Epidermal melanocyte (primary cell): ENCODE results near the gene ADRB2.
A peak's percentile ranks its signal among the peaks of the same experiment; 100 is the strongest.
"Not testable (repeated sequence)": the region's sequence is repeated elsewhere in the genome, so short reads cannot be mapped to it uniquely, and the experiment has no call there.

Experiments used
- DNase-seq: peaks from one replicate; pipeline ENCODE4 v3.0.0; 2011; ENCODE audit warnings: low spot score; ENCODE audit not compliant: insufficient read length

ADRB2 gene

GRCh38 chr5:148826053-148826738, at the start of gene ADRB2:
ADRB2 (plus strand) TSS chr5:148826611; CDS start chr5:148826832, 221 bp downstream.
- peak; percentile 60 for DNase-seq

- peak; percentile 35 for DNase-seq
These were observed 49.6 kb upstream of the ADRB2 start for GRCh38 chr5:148776780-148777179.

DNA sequence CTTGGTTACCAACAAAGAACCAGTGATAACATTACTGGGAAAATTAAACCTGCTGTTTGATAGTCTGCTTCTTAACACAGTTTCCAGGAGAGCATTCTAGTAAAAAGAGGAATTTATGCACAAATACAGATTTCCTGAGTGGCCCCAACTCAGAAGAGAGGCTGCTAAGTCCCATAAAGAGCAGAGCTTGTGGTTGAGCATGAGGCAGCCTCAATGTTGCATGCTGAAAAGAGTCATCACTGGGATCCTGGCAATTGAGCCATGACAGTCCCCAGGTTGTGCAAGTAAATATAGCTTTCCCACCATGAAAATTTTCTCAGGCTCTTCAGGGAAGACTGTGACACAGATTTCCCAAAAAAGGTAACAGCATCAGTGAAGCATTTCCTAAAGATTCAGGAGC, 47.5 kb upstream of the ADRB2 start:
- no peak for DNase-seq

- no peak for DNase-seq
These were observed 45.7 kb upstream of the ADRB2 start for GRCh38 chr5:148780711-148781110.

DNA sequence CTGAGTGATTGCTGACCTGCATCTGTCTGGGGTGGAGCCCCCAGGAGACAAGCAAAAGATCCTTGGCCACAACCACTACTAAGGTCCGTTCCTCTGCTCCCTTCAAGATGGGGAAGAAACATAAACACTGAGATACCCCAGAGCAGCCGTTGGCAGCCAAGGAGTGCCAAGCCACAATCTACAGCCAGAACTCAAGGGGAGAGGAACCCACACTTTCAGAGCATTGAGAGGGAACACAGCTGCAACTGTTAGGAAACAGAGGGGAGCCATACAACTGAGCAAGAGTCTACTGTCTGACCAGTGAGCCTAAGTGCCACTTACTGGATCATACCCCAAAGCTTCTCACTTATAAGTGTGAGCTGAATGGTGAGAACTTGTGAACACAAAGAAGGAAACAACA, 44.6 kb upstream of the ADRB2 start:
- DNase-seq, result no peak

GRCh38 chr5:148785223-148785622, 41.2 kb upstream of the ADRB2 start:
- no peak for DNase-seq

GRCh38 chr5:148786456-148786855, 40.0 kb upstream of the ADRB2 start:
- no peak for DNase-seq

DNA sequence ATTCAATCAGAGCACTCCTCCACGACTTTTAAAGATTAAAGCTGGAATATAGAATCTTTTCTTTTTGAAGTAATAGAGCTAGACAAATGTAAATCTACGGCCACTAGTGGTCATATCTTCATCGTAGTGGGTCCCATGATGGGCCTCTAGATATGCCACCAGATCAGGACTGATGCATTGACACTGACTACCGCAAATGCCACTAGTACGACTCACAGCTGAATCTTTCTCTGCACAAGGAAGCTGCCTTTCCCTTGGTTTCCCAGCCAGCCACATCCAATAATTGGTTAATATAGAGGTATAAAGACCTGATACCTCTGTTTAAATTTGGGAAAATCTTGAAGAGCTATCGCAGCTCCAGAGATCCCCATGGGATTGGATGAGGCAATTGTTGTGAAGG, 37.8 kb upstream of the ADRB2 start:
- DNase-seq, result no peak

- DNase-seq, result no peak
These were observed 35.7 kb upstream of the ADRB2 start for GRCh38 chr5:148790545-148791333.

- DNase-seq, result no peak
These were observed 35.1 kb upstream of the ADRB2 start for GRCh38 chr5:148791334-148791667.

GRCh38 chr5:148791696-148792095, 34.7 kb upstream of the ADRB2 start:
- DNase-seq, result no peak

DNA sequence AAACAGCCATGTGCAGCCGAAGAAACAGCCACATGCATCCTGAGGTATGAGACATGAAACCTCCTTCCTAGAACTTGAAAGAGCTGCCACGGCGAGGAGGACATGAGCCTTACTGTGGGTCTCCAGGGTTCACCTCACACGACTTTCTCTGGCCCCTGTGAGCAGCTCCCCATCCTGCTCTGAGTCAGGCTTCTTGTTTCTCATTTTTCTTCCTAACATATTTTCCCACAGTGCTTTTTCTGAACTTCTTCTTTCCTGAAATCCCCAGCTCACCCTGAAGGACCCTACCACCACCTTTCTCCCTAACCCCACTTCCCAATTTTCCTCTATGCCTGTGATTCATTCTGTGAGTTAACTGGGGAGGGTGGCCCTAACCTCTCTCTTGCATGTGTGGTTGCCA, 33.7 kb upstream of the ADRB2 start:
- DNase-seq, result no peak

GRCh38 chr5:148793261-148793660, 33.1 kb upstream of the ADRB2 start:
- DNase-seq, result no peak

DNA sequence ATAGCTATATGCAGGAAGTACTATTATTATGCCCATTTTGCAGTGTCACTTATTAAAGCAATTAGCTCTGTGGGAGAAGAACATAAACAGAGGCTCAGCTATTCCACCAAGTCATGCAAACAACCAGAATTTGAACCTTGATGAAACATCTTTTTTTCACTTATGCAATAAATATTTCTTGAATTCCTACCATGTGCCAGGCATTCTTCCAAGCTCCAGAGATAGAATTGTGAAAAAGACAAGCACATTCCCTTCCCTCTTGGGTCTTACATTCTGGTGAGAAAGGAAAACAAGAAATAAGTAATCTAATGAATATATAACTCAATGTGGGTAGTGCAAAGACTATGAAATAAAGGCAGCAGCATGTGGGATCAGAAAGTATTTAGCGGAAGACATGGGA, 32.1 kb upstream of the ADRB2 start:
- DNase-seq, result no peak

DNA sequence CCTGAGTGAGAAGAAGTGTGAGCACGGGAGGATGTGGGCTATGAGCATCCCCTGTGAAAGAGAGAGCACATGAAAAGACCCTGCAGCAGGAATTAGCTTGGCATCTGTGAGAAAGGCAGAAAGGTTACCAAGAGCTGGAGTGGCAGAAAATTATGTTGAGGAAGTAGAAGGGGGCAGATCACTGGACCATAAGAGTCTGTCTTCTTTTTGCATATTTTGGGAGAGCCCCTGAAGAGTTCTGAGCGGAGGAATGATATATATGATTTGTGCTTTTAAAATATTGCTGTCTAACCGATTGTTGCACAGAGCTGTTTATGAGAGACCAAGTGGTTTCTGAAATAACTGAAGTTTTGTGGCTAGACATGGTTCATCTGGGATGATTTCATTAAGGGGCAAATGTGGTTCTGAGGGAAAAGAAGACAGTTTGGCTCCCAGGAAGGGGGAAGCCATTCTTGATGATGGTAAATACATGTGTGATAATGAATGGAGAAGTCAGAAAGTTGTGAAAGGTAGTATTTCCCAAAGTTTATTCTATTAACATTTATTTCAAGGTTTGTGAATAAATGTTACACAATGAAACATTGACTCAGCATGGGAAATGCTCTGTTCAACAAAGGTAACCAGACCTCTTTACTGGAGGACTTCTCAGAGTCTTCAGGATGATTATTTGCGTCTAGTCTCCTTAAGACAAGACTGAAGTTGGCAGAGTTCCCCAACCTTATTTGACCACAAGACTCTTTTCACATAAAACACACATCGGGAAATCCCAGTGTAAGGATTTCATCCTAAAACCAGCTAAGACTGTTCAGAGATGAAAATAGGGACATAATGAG, 31.5 kb upstream of the ADRB2 start:
- DNase-seq, result no peak

GRCh38 chr5:148796936-148797335, 29.5 kb upstream of the ADRB2 start:
- no peak for DNase-seq

DNA sequence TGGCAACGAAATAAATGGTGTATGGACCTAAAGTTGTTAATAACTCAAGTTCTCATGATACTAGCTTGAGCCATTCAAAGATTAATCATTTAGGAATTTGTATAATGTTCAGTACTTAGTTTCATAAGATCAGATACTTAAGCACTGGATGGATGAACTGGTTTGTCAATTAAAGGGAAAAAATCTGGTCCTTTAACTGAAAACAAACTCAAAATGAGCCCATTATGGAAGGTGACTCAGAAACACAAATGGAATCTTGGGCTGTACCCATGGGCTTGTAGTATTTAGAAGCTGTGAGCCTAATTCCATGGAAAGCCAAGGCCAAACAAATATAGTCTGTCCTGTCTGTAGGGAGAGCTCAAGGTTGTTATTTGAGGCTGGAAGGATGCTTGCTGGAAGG, 27.6 kb upstream of the ADRB2 start:
- DNase-seq, result no peak

DNA sequence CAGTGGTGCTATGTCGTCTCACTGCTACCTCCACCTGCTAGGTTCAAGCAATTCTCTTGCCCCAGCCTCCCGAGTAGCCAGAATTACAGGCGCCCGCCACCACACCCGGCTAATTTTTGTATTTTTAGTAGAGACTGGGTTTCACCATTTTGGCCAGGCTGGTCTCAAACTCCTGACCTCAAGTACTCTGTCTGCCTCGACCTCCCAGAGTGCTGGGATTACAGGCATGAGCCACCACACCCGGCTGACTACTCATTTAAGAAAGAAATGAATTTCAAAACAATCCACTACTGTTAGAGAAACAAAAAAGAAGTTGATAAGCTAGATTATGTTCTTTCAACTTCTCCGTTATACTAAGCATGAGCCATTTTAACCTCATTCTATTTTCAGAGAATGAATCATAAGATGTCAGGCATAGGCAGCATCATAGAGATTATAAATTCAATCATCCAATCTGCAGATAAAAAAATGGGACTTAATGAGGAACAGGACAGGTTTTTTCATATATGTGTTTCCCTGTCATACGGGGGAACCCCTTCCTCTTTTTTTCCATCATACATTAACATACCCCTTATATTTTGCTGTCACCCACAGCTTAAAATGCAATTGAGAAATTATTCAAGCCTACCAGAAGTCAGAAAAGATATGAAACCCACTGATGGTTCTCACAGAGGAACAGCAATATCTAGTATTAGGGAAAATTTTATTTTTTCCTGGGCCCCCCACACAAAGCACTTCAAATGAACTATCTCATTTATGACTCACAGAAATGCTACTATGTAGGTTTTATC, 26.5 kb upstream of the ADRB2 start:
- DNase-seq, result no peak

GRCh38 chr5:148801682-148802276, 24.6 kb upstream of the ADRB2 start:
- no peak for DNase-seq

GRCh38 chr5:148803451-148803850, 23.0 kb upstream of the ADRB2 start:
- not testable (repeated sequence) for DNase-seq

DNA sequence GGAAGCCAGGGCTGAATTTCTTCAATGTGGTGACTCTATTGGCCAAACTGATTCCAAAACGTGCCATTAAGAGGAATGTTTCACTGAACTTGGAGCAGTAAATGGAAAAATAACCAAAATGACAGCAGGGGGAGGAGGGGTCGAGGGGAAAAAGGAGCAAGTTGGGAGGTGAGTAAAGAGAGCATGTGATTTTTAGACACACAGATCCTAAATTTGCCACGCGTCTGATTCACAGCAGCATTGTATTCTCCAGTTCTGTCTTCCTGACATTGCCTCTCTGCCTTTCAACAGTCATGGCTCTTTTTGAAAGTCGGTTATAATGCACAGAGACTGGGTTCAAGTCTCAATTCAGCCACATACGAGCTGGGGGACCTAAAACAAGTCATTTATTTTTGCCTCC, 22.0 kb upstream of the ADRB2 start:
- DNase-seq, result no peak
